GM23248 (cell line): Measurements from ENCODE around the gene ERAL1.

Experiments used
- EZH2 ChIP-seq: fragments of 200-600 bp; sonication (generic); IDR thresholded peaks from 2 replicates; pipeline ENCODE4 v1.6.1; 2018; ENCODE audit warnings: antibody characterized with exemption, mild to moderate bottlenecking; ENCODE audit not compliant: insufficient read depth, poor library complexity, severe bottlenecking
- EZH2phosphoT487 ChIP-seq: fragments of 200-600 bp; sonication (generic); IDR thresholded peaks from 2 replicates; pipeline ENCODE4 v1.6.1; 2018; ENCODE audit warnings: antibody characterized with exemption, moderate library complexity, mild to moderate bottlenecking, low read depth; ENCODE audit not compliant: insufficient read depth

GRCh38 chr17:28812748-28813377 lies 42.0 kb upstream of the ERAL1 start:
- TF ChIP-seq EZH2 (no peak), EZH2phosphoT487 (no peak)
